HCT116 (cell line): ENCODE data around the gene GPC1. TPM values are rescaled to one million over a fixed set of nuclear protein-coding genes. Genes with fewer than 3 reads are reported as not detected.

Experiments used
- ATAC-seq: fragments of 200-7000 bp; cut with Tn5 transposase; 2 replicates; pipeline ENCODE4 v1.9.1; 2020; ENCODE audit warnings: mild to moderate bottlenecking, moderate library complexity
- BruUV-seq: library from RNA; stranded (reverse); fragments of 400-500 nt; replicated peaks from 2 replicates; lab custom pipeline; 2021; lab: Mats Ljungman, UMichigan
- CTCF ChIA-PET: fragments of 300-600 bp; sonication (Branson Sonifier 250); formaldehyde crosslinking; loops from one replicate; lab custom pipeline; 2021; ENCODE audit warnings: antibody characterized with exemption; lab: Charles Lee
- POLR2A ChIA-PET: fragments of 300-600, 350-600 bp; sonication (Branson Sonifier 250); formaldehyde crosslinking; loops from one replicate; lab custom pipeline; 2021; ENCODE audit warnings: antibody characterized with exemption; lab: Charles Lee
- RAD21 ChIA-PET, 2 experiments: fragments of 300-600 bp; sonication (Branson Sonifier 250); formaldehyde crosslinking; loops; one replicate each; lab custom pipeline; 2023; ENCODE audit warnings: low total read pairs in 2 of 2; ENCODE audit not compliant: uncharacterized antibody in 2 of 2, unreplicated experiment in 2 of 2, low non-redundant PET in 1 of 2; lab: Charles Lee
- DNase-seq: peaks from one replicate; pipeline ENCODE4 v3.0.0-alpha.2; 2010; ENCODE audit warnings: low read depth, low spot score
- H2AFZ ChIP-seq: fragments of 200-600 bp; shearing (Covaris generic), sonication (generic); 2 replicates; pipeline ENCODE4 v1.6.1; 2017; ENCODE audit warnings: low read depth, mixed run types, mixed read lengths, antibody characterized with exemption, low read length; ENCODE audit not compliant: poor library complexity, severe bottlenecking
- H3K27ac ChIP-seq: 2 replicates; pipeline ENCODE4 v1.5.1; 2012; ENCODE audit warnings: low read depth, low read length
- H3K27me3 ChIP-seq: fragments of 200-600 bp; sonication (generic); 2 replicates; pipeline ENCODE4 v1.6.1; 2016; ENCODE audit warnings: mixed run types, low read length, mixed read lengths; ENCODE audit not compliant: insufficient read depth
- H3K36me3 ChIP-seq, 2 experiments: fragments of 200-500 bp in 1 of 2; fragments of 200-600 bp in 1 of 2; sonication (Bioruptor generic) in 1 of 2; sonication (generic) in 1 of 2; 2 replicates each; pipeline versions ENCODE4 v1.5.1 to v1.6.1; 2014 to 2016; ENCODE audit warnings: low read length in 2 of 2, inconsistent platforms in 1 of 2, mixed read lengths in 1 of 2, mixed run types in 1 of 2; ENCODE audit not compliant: insufficient read depth in 2 of 2, control insufficient read depth in 1 of 2
- H3K4me1 ChIP-seq, 2 experiments: fragments of 200-600 bp in 1 of 2; sonication (generic) in 1 of 2; 2 replicates each; pipeline versions ENCODE4 v1.5.1 to v1.6.1; 2012 to 2017; ENCODE audit warnings: low read length in 2 of 2, inconsistent platforms in 1 of 2, mild to moderate bottlenecking in 1 of 2, mixed read lengths in 1 of 2, mixed run types in 1 of 2, moderate library complexity in 1 of 2; ENCODE audit not compliant: insufficient read depth in 2 of 2, control insufficient read depth in 1 of 2
- H3K4me2 ChIP-seq: fragments of 200-600 bp; sonication (generic); 2 replicates; pipeline ENCODE4 v1.6.1; 2017; ENCODE audit warnings: mixed run types, low read length, mixed read lengths
- H3K4me3 ChIP-seq, 2 experiments: fragments of 200-600 bp in 1 of 2; sonication (generic) in 1 of 2; replicated peaks in 1 of 2; 2 replicates each; pipeline ENCODE4 v1.5.1; 2011 to 2016; ENCODE audit warnings: low read length in 2 of 2, control low read depth in 1 of 2, low read depth in 1 of 2, mild to moderate bottlenecking in 1 of 2, mixed read lengths in 1 of 2, mixed run types in 1 of 2
- H3K79me2 ChIP-seq: fragments of 200-600 bp; sonication (generic); 2 replicates; pipeline ENCODE4 v1.6.1; 2017; ENCODE audit warnings: mild to moderate bottlenecking, mixed run types, low read length, moderate library complexity, mixed read lengths; ENCODE audit not compliant: insufficient read depth
- H3K9ac ChIP-seq: fragments of 200-600 bp; sonication (generic); 2 replicates; pipeline ENCODE4 v1.6.1; 2016; ENCODE audit warnings: low read length, mixed read lengths
- H3K9me2 ChIP-seq: fragments of 200-600 bp; sonication (generic), shearing (Covaris generic); 2 replicates; pipeline ENCODE4 v1.6.1; 2017; ENCODE audit warnings: mixed run types, mild to moderate bottlenecking, moderate library complexity; ENCODE audit not compliant: insufficient read depth
- H3K9me3 ChIP-seq, 2 experiments: fragments of 200-500 bp in 1 of 2; fragments of 200-600 bp in 1 of 2; sonication (Bioruptor generic) in 1 of 2; sonication (generic) in 1 of 2; 2 replicates each; pipeline ENCODE4 v1.6.1; 2014 to 2017; ENCODE audit warnings: low read length in 2 of 2, mixed read lengths in 2 of 2, inconsistent platforms in 1 of 2, low read depth in 1 of 2, mild to moderate bottlenecking in 1 of 2, mixed run types in 1 of 2, moderate library complexity in 1 of 2; ENCODE audit not compliant: control insufficient read depth in 1 of 2, insufficient read depth in 1 of 2
- H4K20me1 ChIP-seq: fragments of 200-600 bp; sonication (generic), shearing (Covaris generic); 2 replicates; pipeline ENCODE4 v1.6.1; 2017; ENCODE audit warnings: mixed run types, mild to moderate bottlenecking, moderate library complexity; ENCODE audit not compliant: insufficient read depth
- ATF3 ChIP-seq: IDR thresholded peaks from 2 replicates; pipeline ENCODE4 v1.6.1; 2012
- CEBPB ChIP-seq: IDR thresholded peaks from 2 replicates; pipeline ENCODE4 v1.6.1; 2012; ENCODE audit warnings: low read depth
- EGR1 ChIP-seq: IDR thresholded peaks from 2 replicates; pipeline ENCODE4 v1.6.1; 2012; ENCODE audit warnings: low read depth
- JUND ChIP-seq: IDR thresholded peaks from 2 replicates; pipeline ENCODE4 v1.6.1; 2012
- MAX ChIP-seq: IDR thresholded peaks from 2 replicates; pipeline ENCODE4 v1.6.1; 2012
- POLR2AphosphoS5 ChIP-seq: IDR thresholded peaks from 2 replicates; pipeline ENCODE4 v1.6.1; 2011; ENCODE audit warnings: mild to moderate bottlenecking, low read depth, low read length, moderate library complexity
- RAD21 ChIP-seq: IDR thresholded peaks from 2 replicates; pipeline ENCODE4 v1.6.1; 2012; ENCODE audit warnings: low read depth, mild to moderate bottlenecking
- SIN3A ChIP-seq: IDR thresholded peaks from 2 replicates; pipeline ENCODE4 v1.6.1; 2012; ENCODE audit warnings: low read depth
- TCF7L2 ChIP-seq: IDR thresholded peaks from 2 replicates; pipeline ENCODE4 v1.7.0; 2011; ENCODE audit warnings: borderline replicate concordance, inconsistent platforms; ENCODE audit not compliant: insufficient read depth, insufficient read length; ENCODE audit errors: extremely low read depth
- YY1 ChIP-seq: IDR thresholded peaks from 2 replicates; pipeline ENCODE4 v1.6.1; 2011; ENCODE audit warnings: low read length, low read depth, moderate library complexity, mild to moderate bottlenecking; ENCODE audit not compliant: insufficient replicate concordance; ENCODE audit errors: extremely low read depth
- ZFX ChIP-seq: fragments of 450-650 bp; IDR thresholded peaks from 2 replicates; pipeline ENCODE4 v1.6.1; 2017
- intact Hi-C: fragments of 100-400 bp; cut with micrococcal nuclease; formaldehyde crosslinking; loops from 2 replicates; pipeline ENCODE4 v1.10.0; 2022
- total RNA-seq: library from RNA; stranded (reverse); gene quantifications from one replicate; pipeline ENCODE4 v1.2.1, GENCODE V29; 2021; ENCODE audit not compliant: unreplicated experiment

The GPC1 gene
- total RNA-seq, 1 experiment from 2014 or later = 79.1 TPM

GRCh38 chr2:240433973-240434727, 1.3 kb upstream of the GPC1 start:
- H2AFZ ChIP-seq = no peak overlapping the region
- POLR2A ChIA-PET = interaction anchor here (1.1 kb wide), 1 partner anchor 131 kb away, joined by 3 read pairs; no protein-coding TSS in a partner anchor
- RAD21 ChIA-PET = interaction anchor here in 1 of 2 experiments (0.7 kb wide), 1 partner anchor 64 kb away, joined by 3 read pairs; no protein-coding TSS in a partner anchor

More at GRCh38 chr2:240433973-240434727, 1.3 kb upstream of the GPC1 start:
- Histone ChIP-seq H3K4me2 (peak overlapping the region; percentile 97), H3K79me2 (peaks cover 41% of the 10 kb centered on the region), H3K4me3 (peak overlapping the region; percentile 74 to 96), H3K9me2 (no peaks in the 10 kb centered on the region), H3K9me3 (no peaks in the 10 kb centered on the region), H3K36me3 (no peaks in the 10 kb centered on the region; a peak in 1 of 4 replicates), H3K27ac (peak overlapping the region; percentile 81), H3K27me3 (no peaks in the 10 kb centered on the region), H4K20me1 (peaks cover 4% of the 10 kb centered on the region; the same call in 1 of the 2 replicates), H3K9ac (peak overlapping the region; percentile 91), H3K4me1 (peaks cover 29 to 57% of the 10 kb centered on the region in 2 experiments)
- CTCF ChIA-PET = no interaction called here
- peak; percentile 81 for DNase-seq
- TSS peak; percentile 86 for BruUV-seq
- intact Hi-C loops = loop anchor here (1.0 to 10.0 kb wide), 2 partner anchors 139 to 201 kb away; no protein-coding TSS in a partner anchor
- no peak for TF ChIP-seq RAD21
- TF ChIP-seq POLR2AphosphoS5 = peak; percentile 77
- TF ChIP-seq CEBPB = no peak
- no peak for TF ChIP-seq EGR1
- TF ChIP-seq ATF3 = no peak
- peak; percentile 44 for TF ChIP-seq YY1
- no peak for TF ChIP-seq JUND
- no peak for TF ChIP-seq SIN3A
- TF ChIP-seq MAX = no peak
- TF ChIP-seq ZFX = no peak
- no peak for TF ChIP-seq TCF7L2
- TF ChIP-seq, all 23 proteins: peak for 2
- peak; percentile 58 for ATAC-seq
